Testis (tissue), 2 donors: Measurements from ENCODE around the gene HELZ.

Experiments used
- POLR2A ChIP-seq: fragments of 450-650 bp; IDR thresholded peaks from one replicate; pipeline ENCODE4 v1.6.1; 2017; ENCODE audit warnings: antibody characterized with exemption, mild to moderate bottlenecking, moderate library complexity
- TF ChIP-seq, protein P1 (sequence below), 3 experiments: fragments of 450-650 bp in 2 of 3; fragments of 200-600 bp in 1 of 3; sonication (generic) in 1 of 3; IDR thresholded peaks; one replicate each; pipeline ENCODE4 v1.5.1; 2016 to 2019; ENCODE audit warnings: antibody characterized with exemption in 3 of 3, mild to moderate bottlenecking in 2 of 3, moderate library complexity in 1 of 3

DNA sequence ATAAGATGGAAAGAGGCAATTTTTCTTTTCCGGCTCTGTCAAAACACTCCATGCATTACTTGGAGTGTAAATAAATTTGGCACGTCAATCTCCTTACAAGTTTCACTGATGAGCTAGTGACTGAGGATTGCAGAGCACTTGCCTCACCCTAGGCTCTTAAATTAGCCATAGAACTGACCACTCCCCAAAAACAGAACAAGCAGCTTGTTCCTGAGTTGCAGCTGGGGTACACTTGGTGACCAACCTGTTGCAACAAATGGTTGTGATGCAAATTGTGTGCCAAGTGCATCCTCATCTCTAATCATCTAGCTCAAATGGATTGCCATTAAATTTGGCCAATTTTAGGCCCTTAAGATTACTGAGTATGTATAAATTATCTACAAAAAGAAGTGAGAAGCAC is 133.7 kb downstream of the HELZ start:
- TF ChIP-seq, protein P1, sequence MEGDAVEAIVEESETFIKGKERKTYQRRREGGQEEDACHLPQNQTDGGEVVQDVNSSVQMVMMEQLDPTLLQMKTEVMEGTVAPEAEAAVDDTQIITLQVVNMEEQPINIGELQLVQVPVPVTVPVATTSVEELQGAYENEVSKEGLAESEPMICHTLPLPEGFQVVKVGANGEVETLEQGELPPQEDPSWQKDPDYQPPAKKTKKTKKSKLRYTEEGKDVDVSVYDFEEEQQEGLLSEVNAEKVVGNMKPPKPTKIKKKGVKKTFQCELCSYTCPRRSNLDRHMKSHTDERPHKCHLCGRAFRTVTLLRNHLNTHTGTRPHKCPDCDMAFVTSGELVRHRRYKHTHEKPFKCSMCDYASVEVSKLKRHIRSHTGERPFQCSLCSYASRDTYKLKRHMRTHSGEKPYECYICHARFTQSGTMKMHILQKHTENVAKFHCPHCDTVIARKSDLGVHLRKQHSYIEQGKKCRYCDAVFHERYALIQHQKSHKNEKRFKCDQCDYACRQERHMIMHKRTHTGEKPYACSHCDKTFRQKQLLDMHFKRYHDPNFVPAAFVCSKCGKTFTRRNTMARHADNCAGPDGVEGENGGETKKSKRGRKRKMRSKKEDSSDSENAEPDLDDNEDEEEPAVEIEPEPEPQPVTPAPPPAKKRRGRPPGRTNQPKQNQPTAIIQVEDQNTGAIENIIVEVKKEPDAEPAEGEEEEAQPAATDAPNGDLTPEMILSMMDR (IDR thresholded peaks at IDR 0.05): no peak
- TF ChIP-seq POLR2A: no peak
